Thyroid gland (tissue), 4 donors: Measurements from ENCODE around the gene NME7. TPM values are rescaled to one million over a fixed set of nuclear protein-coding genes. Genes with fewer than 3 reads are reported as not detected.
"Not testable (repeated sequence)": the region's sequence is repeated elsewhere in the genome, so short reads cannot be mapped to it uniquely, and the experiment has no call there.

ENCODE experiments used
- DNase-seq, 2 donors: peaks; one replicate each; pipeline ENCODE4 v3.0.0-alpha.2; 2019
- H3K27ac ChIP-seq, 3 donors: fragments of 200-600 bp; sonication (generic); 1 replicate in 2 of 3; 2 replicates in 1 of 3; pipeline ENCODE4 v1.5.1; 2016 to 2019; ENCODE audit warnings: mild to moderate bottlenecking in 1 of 3, moderate library complexity in 1 of 3
- H3K27me3 ChIP-seq: fragments of 200-600 bp; sonication (generic); one replicate; pipeline ENCODE4 v1.5.1; 2019
- H3K36me3 ChIP-seq, 2 donors: fragments of 200-600 bp; sonication (generic); one replicate each; pipeline ENCODE4 v1.5.1; 2016 to 2019
- H3K4me1 ChIP-seq, 2 donors: fragments of 200-600 bp; sonication (generic); one replicate each; pipeline ENCODE4 v1.5.1; 2017 to 2019
- H3K4me3 ChIP-seq, 3 donors: fragments of 200-600 bp; sonication (generic); replicated peaks in 1 of 3; 1 replicate in 2 of 3; 2 replicates in 1 of 3; pipeline ENCODE4 v1.5.1; 2016; ENCODE audit warnings: mild to moderate bottlenecking in 1 of 3
- H3K9me3 ChIP-seq: fragments of 200-600 bp; sonication (generic); one replicate; pipeline ENCODE4 v1.5.1; 2017
- POLR2A ChIP-seq, 2 donors: fragments of 450-650 bp; IDR thresholded peaks; one replicate each; pipeline ENCODE4 v1.6.1; 2017; ENCODE audit warnings: antibody characterized with exemption in 2 of 2, mild to moderate bottlenecking in 2 of 2, moderate library complexity in 1 of 2
- WGBS, 2 donors: methylation state at CpG; one replicate each; pipeline ENCODE4 v1.1.5; 2017; 5-methylcytosine and 5-hydroxymethylcytosine counted together
- intact Hi-C: fragments of 100-400 bp; cut with DNase I; formaldehyde crosslinking; loops from one replicate; pipeline ENCODE4 v1.15.1; 2023
- total RNA-seq, 4 donors: library from RNA; depleted of rRNA; stranded (reverse); fragments of >200 nt; gene quantifications; one replicate each; pipeline ENCODE4 v1.2.3, GENCODE V29; 2016
- TF ChIP-seq, protein P1 (sequence below), 6 experiments: fragments of 200-600 bp in 3 of 6; fragments of 450-650 bp in 3 of 6; sonication (generic) in 3 of 6; IDR thresholded peaks; one replicate each; pipeline ENCODE4 v1.5.1; 2016 to 2019; ENCODE audit warnings: antibody characterized with exemption in 6 of 6, mild to moderate bottlenecking in 2 of 6, inconsistent platforms in 1 of 6, moderate library complexity in 1 of 6

The NME7 gene, protein sequence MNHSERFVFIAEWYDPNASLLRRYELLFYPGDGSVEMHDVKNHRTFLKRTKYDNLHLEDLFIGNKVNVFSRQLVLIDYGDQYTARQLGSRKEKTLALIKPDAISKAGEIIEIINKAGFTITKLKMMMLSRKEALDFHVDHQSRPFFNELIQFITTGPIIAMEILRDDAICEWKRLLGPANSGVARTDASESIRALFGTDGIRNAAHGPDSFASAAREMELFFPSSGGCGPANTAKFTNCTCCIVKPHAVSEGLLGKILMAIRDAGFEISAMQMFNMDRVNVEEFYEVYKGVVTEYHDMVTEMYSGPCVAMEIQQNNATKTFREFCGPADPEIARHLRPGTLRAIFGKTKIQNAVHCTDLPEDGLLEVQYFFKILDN
- 10 to 100 TPM; 26.3 to 44.9 (median 36.4) TPM for total RNA-seq

GRCh38 chr1:169367686-169368405, at the start of gene NME7, which contains the start of gene BLZF1:
TSS of gene NME7 (minus strand) at chr1:169367797. CDS start at chr1:169367710, 87 bp downstream.
TSS of gene BLZF1 (plus strand) at chr1:169368195. CDS start at chr1:169369523, 1,328 bp downstream.
- peak; percentile 97 for DNase-seq
- Histone ChIP-seq H3K4me3 (peak within 1 kb of the TSS; percentile 22 to 61 (median 54)), H3K27ac (peak within 1 kb of the TSS; percentile 60 to 82 (median 79)), H3K27me3 (no peaks in the 10 kb centered on the region), H3K9me3 (no peaks in the 10 kb centered on the region), H3K4me1 (peaks cover 17 to 18% of the 10 kb centered on the region in 2 donors), H3K36me3 (peaks cover 3 to 4% of the 10 kb centered on the region in 2 donors)
- TF ChIP-seq, protein P1, sequence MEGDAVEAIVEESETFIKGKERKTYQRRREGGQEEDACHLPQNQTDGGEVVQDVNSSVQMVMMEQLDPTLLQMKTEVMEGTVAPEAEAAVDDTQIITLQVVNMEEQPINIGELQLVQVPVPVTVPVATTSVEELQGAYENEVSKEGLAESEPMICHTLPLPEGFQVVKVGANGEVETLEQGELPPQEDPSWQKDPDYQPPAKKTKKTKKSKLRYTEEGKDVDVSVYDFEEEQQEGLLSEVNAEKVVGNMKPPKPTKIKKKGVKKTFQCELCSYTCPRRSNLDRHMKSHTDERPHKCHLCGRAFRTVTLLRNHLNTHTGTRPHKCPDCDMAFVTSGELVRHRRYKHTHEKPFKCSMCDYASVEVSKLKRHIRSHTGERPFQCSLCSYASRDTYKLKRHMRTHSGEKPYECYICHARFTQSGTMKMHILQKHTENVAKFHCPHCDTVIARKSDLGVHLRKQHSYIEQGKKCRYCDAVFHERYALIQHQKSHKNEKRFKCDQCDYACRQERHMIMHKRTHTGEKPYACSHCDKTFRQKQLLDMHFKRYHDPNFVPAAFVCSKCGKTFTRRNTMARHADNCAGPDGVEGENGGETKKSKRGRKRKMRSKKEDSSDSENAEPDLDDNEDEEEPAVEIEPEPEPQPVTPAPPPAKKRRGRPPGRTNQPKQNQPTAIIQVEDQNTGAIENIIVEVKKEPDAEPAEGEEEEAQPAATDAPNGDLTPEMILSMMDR (IDR thresholded peaks at IDR 0.05) = no peak
- peak in 1 of 2 donors; percentile 56 for TF ChIP-seq POLR2A (IDR thresholded peaks at IDR 0.05)
- WGBS, 2 donors = 0% methylated on average over 37 of the region's 37 CpGs
- intact Hi-C loops = no loop called here

DNA sequence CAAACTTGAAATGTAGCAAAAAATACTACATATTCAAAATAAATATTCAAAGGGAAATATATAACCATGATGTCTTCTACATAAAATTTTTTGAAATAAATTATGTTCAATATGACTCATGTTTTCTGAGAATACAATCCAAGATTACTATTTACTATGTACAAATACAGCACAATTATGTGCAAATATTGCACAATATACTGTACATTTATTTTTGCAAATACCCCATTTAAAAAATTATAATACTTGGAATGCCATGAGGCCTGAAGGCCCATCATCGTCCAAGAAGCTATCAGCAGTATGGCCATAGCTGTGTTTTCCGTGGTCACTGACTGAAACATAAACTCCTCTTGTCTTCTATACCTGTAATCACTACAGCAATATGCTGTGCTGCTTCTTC, 47.4 kb upstream of the NME7 start:
- TF ChIP-seq, protein P1 (IDR thresholded peaks at IDR 0.05) = no peak
- TF ChIP-seq POLR2A (IDR thresholded peaks at IDR 0.05) = no peak
- no peaks in the 10 kb centered on the region for H3K4me1 ChIP-seq
- intact Hi-C loops = no loop called here
- DNase-seq = no peak
- H3K36me3 ChIP-seq = no peaks in the 10 kb centered on the region
- WGBS, 2 donors = 78 to 92% methylated on average over 2 of the region's 2 CpGs
- H3K27me3 ChIP-seq = no peaks in the 10 kb centered on the region
- H3K27ac ChIP-seq = no peak overlapping the region
- H3K4me3 ChIP-seq = no peak overlapping the region
- H3K9me3 ChIP-seq = no peaks in the 10 kb centered on the region

DNA sequence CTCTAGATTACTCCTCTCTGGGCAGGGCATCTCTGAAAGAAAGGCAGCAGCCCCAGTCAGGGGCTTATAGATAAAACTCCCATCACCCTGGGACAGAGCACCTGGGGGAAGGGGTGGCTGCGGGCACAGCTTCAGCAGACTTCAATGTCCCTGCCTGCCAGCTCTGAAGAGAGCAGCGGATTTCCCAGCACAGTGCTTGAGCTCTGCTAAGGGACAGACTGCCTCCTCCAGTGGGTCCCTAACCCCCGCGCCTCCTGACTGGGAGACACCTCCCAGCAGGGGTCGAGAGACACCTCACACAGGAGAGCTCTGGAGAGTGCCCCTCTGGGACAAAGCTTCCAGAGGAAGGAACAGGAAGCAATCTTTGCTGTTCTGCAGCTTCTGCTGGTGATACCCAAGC, 40.7 kb upstream of the NME7 start:
- not testable (repeated sequence) for H3K9me3 ChIP-seq

DNA sequence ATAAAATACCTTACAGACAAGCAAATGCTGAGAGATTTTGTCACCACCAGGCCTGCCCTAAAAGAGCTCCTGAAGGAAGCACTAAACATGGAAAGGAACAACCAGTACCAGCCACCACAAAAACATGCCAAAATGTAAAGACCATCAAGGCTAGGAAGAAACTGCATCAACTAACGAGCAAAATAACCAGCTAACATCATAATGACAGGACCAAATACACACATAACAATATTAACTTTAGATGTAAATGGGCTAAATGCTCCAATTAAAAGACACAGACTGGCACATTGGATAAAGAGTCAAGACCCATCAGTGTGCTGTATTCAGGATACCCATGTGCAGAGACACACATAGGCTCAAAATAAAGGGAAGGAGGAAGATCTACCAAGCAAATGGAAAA, 35.0 kb upstream of the NME7 start:
- H3K4me3 ChIP-seq, H3K9me3 ChIP-seq, intact Hi-C loops, H3K27me3 ChIP-seq, H3K36me3 ChIP-seq, DNase-seq, H3K4me1 ChIP-seq, H3K27ac ChIP-seq: not testable (repeated sequence)
- 88 to 100% methylated on average over 1 of the region's 1 CpG for WGBS, 2 donors

More for the DNA sequence above, 40.7 kb upstream of the NME7 start:
- H3K4me3 ChIP-seq, H3K27ac ChIP-seq, H3K4me1 ChIP-seq, DNase-seq, intact Hi-C loops, H3K36me3 ChIP-seq, H3K27me3 ChIP-seq: not testable (repeated sequence)
- 90 to 100% methylated on average over 1 to 4 of the region's 5 CpGs for WGBS, 2 donors

- TF ChIP-seq, protein P1 (IDR thresholded peaks at IDR 0.05) = no peak
- TF ChIP-seq POLR2A (IDR thresholded peaks at IDR 0.05) = no peak
- Histone ChIP-seq H3K27me3 (no peaks in the 10 kb centered on the region), H3K4me1 (no peaks in the 10 kb centered on the region), H3K27ac (no peak overlapping the region), H3K36me3 (peaks cover 7 to 24% of the 10 kb centered on the region in 2 donors), H3K9me3 (no peaks in the 10 kb centered on the region), H3K4me3 (no peak overlapping the region)
- intact Hi-C loops = no loop called here
- no peak for DNase-seq
- 96% methylated on average over 3 of the region's 3 CpGs for WGBS, 2 donors
These were observed 28.4 kb upstream of the NME7 start for GRCh38 chr1:169395955-169396354.

GRCh38 chr1:169392406-169392805, 24.8 kb upstream of the NME7 start:
- no peak for DNase-seq
- no peaks in the 10 kb centered on the region for H3K9me3 ChIP-seq
- no peak overlapping the region for H3K27ac ChIP-seq
- intact Hi-C loops = no loop called here
- TF ChIP-seq, protein P1 (IDR thresholded peaks at IDR 0.05) = no peak
- 95 to 98% methylated on average over 1 of the region's 1 CpG for WGBS, 2 donors
- H3K27me3 ChIP-seq = no peaks in the 10 kb centered on the region
- H3K36me3 ChIP-seq = peaks cover 18 to 43% of the 10 kb centered on the region in 2 donors
- H3K4me3 ChIP-seq = no peak overlapping the region
- H3K4me1 ChIP-seq = no peaks in the 10 kb centered on the region
